IMR-90 (cell line): Measurements from ENCODE around the gene VASH1.

ENCODE experiments used
- BHLHE40 ChIP-seq: fragments of 150-350 bp; IDR thresholded peaks from 2 replicates; pipeline ENCODE4 v1.6.1; 2016; ENCODE audit warnings: mild to moderate bottlenecking, low read depth, low read length
- CEBPB ChIP-seq: IDR thresholded peaks from 2 replicates; pipeline ENCODE4 v1.6.1; 2012; ENCODE audit warnings: low read depth, low read length, improper control_type of control experiment
- CTCF ChIP-seq: conservative IDR thresholded peaks from 2 replicates; pipeline ENCODE4 v1.5.1; 2012; ENCODE audit warnings: mild to moderate bottlenecking, low read depth, low read length, improper control_type of control experiment
- ELK1 ChIP-seq: fragments of 150-350 bp; IDR thresholded peaks from 2 replicates; pipeline ENCODE4 v1.6.1; 2016; ENCODE audit warnings: low read depth, mild to moderate bottlenecking, low read length, moderate library complexity, borderline replicate concordance
- MAFK ChIP-seq: IDR thresholded peaks from 2 replicates; pipeline ENCODE4 v1.6.1; 2012; ENCODE audit warnings: low read depth, low read length, improper control_type of control experiment
- MAZ ChIP-seq: IDR thresholded peaks from 2 replicates; pipeline ENCODE4 v1.6.1; 2012; ENCODE audit warnings: low read depth, mild to moderate bottlenecking, low read length, improper control_type of control experiment, moderate library complexity, borderline replicate concordance
- POLR2A ChIP-seq: IDR thresholded peaks from 2 replicates; pipeline ENCODE4 v1.6.1; 2012; ENCODE audit warnings: mild to moderate bottlenecking, low read depth, low read length
- RAD21 ChIP-seq: IDR thresholded peaks from 2 replicates; pipeline ENCODE4 v1.6.1; 2012; ENCODE audit warnings: low read length, improper control_type of control experiment
- SMC3 ChIP-seq: fragments of 150-350 bp; IDR thresholded peaks from 2 replicates; pipeline ENCODE4 v1.6.1; 2016; ENCODE audit warnings: low read depth, mild to moderate bottlenecking, antibody characterized with exemption, low read length, moderate library complexity

GRCh38 chr14:76755610-76756370 lies 5.5 kb upstream of the VASH1 start:
- no peak for TF ChIP-seq CTCF
- TF ChIP-seq SMC3, result no peak
- TF ChIP-seq POLR2A, result no peak
- TF ChIP-seq RAD21, result no peak
- no peak for TF ChIP-seq BHLHE40
- no peak for TF ChIP-seq MAFK
- no peak for TF ChIP-seq CEBPB
- TF ChIP-seq ELK1, result no peak
- TF ChIP-seq MAZ, result no peak
